HG03565 (cell line): ENCODE measurements around the gene LILRA2.
"Not testable (repeated sequence)": the region's sequence is repeated elsewhere in the genome, so short reads cannot be mapped to it uniquely, and the experiment has no call there.

ENCODE experiments used
- ATAC-seq: cut with Tn5 transposase; IDR thresholded peaks from one replicate; pipeline ENCODE4 v1.9.1; 2021; ENCODE audit warnings: mild to moderate bottlenecking, moderate library complexity; ENCODE audit not compliant: unreplicated experiment

LILRA2 gene

DNA sequence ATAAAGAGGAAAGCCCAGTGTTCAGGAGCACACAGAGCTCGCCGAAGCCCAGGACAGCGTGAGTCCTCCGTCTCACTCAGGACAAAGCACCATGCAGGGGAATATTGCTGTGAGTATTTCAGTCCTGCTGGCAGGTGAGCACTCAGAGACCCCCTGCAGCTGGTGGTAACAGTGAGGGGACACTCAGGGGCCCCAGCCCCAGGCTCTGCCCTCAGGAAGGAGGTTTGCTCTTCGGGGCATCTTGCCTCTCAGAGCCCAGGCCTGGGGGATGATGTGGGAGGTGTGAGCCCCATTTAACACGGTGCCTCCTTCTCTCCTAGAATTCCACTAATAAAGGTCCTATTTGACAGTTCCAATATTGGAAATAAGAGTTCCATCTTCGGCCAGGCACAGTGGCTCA lies 34.6 kb downstream of the LILRA2 start:
- ATAC-seq = no peak

DNA sequence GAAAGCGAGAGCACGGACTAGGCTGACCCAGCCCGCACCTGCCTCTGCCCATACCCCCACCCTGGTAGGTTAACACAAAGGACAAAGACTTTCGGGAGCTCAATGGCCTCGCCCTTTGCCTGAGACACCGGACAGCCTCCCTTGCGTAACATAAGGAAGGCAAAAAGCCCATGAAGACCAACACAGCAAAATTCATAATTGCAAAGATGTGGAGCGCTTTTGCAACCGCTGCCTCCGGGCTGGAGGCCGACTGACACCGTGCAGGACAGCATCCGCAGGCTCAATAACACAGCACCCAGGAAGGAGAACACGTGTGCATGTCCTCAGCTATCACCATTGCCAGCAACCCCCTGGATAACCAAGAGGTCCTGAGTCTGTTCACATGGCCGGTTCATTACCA lies 35.2 kb downstream of the LILRA2 start:
- no peak for ATAC-seq

DNA sequence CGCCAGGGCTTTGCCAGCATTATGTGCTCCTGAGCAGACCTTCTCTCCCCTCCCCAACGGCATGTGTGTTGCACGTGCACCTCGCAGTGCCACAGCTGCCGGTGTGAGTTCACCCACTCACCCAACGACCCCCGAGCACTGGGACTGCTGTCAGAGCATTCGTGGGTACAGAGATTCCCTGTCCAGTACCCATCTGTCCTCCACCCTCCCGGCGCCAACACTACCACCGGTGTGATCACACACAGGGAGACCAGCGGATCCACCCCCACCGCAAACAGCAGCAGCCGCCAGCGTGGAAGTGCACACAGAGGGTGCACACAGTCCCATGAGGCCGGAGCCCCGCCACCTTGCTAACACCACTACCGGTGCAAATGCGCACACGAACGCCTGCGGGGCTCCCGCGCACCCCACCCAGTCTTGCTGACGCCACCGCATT lies 35.8 kb downstream of the LILRA2 start:
- ATAC-seq = no peak

DNA sequence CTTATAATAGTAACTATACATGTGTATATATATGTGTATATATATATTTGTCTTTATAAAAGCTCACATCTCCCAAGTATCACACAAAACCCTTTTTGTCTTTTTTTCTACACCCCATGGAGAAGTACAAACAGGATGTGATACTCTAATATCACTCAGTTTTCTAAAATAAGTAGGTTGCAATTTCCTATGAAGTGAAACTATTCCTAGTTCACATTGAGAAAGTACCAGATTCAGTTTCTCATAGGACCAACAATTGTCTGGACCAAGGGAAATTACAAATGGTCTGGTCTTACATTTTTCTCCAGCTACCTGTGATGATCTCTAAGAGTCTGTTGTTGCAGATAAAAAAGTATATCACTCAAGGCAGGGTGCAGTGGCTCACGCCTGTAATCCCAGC lies 38.8 kb downstream of the LILRA2 start:
- ATAC-seq = no peak

DNA sequence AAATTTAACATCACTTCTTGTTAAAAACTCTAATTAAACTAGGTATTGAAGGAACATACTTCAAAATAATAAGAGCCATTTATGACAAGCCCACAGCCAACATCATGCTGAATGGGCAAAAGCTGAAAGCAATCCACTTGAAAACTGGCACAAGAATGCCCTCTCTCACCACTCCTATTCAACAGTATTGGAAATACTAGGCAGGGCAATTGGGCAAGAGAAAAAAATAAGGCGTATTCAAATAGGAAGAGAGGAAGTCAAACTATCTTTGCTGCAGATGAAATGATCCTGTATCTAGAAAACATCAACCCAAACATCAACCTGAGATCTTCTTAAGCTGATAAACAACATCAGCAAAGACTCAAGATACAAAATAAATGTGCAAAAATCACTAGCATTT lies 41.1 kb downstream of the LILRA2 start:
- ATAC-seq = no peak

DNA sequence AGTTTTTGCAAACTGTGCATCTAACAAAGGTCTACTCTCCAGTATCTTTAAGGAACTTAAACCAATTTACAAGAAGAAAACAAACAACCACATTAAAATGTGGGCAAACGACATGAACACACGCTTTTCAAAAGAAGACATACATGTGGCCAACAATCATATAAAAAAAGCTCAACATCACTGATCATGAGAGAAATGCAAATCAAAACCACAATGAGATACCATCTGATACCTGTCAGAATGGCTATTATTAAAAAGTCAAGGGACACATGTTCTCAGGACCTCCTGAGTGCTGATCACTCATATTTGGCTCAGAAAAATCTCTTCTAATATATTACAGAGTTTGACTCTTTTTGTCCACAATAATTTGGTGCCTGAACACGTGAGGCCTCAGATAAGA lies 42.5 kb downstream of the LILRA2 start:
- ATAC-seq = no peak

DNA sequence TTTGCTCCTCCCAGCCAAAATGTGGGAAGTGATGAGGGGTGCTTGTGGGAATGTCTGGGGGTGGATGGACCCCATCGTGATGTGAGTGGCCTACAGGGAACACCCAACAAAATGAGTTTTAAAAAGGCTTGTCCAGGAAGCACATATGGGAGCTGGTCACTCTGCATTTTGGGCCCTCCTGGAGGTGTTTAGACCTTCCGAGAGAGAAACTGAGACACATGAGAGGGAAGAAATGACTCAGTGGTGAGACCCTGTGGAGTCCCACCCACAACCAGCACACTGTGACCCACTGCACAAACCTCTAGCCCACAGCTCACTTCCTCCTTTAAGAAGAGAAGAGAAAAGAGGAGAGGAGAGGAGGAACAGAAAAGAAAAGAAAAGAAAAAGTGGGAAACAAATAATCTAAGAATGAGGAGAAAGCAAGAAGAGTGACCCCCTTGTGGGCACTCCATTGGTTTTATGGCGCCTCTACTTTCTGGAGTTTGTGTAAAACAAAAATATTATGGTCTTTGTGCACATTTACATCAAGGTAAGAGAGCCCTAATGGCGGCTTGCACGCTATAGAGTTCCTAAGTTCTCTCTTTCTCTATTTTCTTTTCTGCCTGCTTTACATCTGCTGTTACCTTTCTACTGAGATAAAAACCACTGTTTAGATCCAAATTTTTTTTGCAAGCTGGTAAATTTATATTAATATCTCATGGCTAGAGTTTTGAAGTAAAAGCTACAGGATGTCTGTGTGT lies 43.4 kb downstream of the LILRA2 start:
- ATAC-seq = peak; percentile 68

DNA sequence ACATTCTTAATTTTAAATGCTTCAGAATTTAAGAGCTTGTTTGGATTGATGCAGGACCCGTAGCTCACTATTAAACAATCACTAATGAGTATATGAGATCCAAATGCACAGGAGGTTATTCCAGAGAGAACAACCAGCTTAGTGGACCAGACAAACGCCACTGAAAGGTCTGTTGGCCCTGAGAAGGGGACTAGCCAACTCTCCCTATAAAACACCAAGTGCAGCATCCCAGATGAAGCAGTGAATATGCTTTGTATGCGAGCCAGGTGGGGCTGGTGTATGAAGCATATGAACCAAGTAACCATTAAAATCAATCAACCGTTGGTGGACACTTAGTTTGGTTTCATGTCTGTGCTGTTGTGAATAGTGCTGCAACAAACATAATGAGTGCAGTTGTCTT lies 46.9 kb downstream of the LILRA2 start:
- no peak for ATAC-seq

DNA sequence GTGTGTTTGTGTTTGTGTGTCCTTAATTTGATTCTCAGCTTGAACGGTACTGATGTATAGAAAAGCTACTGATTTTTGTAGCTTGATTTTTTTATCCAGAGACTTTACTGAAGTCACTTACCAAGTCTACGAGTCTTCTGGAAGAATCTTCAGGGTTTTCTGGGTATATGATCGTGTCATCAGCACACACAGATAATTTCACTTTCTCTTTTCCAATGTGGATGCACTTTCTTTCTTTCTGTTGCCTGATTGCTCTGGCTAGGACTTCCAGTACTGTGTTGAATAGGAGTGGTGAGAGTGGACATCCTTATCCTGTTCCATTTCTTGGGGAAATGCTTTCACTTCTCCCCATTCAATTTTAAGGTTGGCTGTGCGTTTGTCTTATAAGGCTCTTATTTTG lies 48.8 kb downstream of the LILRA2 start:
- ATAC-seq = no peak

DNA sequence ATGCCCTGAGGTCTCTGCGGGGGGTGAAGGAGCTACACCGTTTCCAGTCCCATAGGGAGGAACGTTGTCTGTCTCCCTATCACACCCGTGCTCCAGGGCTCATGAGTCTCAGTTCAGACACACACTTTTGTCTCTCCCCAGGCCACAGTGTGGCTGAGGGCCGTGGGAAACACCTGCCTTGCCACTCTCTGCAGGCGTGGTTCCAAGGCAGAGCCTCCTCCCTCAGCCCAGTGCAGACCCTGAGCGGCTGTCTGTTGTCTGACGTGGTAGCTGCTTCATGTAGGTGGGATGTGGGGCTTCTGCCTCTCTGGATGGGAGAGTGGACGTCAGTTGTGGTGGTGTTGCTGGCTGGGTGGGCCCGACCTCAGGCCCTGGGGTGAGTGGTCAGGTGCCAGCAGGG lies 50.6 kb downstream of the LILRA2 start:
- ATAC-seq = not testable (repeated sequence)

DNA sequence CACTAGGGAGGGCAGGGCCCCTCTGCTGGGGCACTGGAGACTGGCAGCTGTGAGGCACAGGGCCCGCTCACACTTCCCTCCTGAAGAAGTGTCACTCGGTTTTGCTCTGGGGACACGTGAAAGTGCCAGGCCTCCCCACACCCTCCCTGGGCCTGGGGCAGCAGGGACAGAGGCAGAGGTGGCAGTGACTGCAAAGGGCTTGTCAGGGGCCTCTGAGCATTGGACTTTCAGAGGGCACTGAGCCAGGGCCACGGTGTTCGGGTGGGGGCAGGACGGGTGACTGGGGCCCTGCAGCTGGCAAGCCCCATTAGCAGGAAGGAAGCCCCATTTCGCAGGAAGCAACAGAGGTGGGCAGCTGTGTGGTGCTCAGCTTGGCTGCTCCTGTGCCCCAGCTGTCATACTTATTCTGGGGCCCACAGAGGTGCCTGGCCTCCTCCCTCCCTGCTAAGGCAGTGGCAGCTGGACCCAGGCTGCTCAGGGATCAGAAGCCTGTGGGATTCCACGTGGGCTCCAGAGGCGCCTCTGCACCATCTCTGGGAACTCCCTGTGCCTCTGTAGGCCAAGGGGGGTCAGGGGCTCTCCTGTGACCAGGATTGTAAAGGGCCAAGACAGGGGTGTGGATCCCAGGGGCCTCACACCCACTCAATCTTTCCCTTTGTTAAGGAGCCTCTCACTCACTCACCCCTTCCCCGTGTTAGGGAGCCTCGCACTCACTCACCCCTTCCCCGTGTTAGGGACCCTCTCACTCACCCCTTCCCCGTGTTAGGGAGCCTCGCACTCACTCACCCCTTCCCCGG lies 51.5 kb downstream of the LILRA2 start:
- ATAC-seq = not testable (repeated sequence)

DNA sequence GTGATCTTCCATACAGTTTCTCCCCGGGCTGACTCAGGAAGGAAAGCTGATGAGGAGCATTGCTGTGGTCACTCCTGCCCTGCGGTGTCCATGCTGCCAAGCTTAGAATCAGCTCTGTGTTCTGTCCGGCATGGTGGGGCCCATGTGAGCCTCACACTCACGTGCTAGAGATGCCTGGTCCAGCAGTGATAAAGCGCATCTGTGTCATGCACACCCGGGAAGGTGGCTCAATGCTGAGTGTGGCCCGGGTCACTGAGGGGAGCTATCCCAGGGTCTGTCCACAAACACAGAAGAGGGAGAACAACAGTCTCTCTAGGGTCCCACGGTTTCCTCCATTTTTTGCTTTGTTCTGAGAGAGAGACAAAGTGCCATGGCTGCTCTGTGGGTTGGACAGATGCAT lies 53.2 kb downstream of the LILRA2 start:
- ATAC-seq = no peak

DNA sequence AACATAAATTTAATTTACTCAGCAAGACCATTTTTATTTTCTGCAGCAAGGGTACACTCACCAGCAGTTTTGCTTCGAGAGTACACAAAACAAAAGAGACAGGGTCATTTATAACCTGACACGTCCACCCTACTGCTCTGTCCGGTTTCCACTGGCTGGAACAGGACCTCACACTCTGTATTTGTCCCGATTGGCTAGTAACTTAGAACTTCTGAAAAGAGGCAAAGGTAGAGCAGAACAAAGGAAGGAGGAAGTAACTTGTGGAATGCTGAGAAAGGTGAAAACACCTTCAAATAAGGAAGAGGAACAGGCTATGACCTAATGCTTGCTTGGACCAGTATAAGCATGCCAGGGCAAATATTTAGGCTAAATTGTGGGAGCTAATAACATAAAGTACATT lies 54.3 kb downstream of the LILRA2 start:
- ATAC-seq = not testable (repeated sequence)

DNA sequence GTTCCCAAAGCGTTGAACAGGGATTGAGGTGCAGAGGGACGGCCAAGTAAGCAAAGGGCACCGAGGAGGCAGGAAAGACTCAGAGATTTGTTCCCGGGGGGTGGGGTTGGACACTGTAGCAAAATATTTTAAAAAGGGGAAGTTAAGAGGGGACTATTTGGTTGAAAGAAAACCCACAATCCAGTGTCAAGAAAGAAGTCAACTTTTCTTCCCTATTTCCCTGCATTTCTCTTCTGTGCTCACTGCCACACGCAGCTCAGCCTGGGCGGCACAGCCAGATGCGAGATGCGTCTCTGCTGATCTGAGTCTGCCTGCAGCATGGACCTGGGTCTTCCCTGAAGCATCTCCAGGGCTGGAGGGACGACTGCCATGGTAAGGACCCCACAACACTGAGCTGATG lies 56.7 kb downstream of the LILRA2 start, which contains the start of gene LILRB1:
Gene LILRB1, plus strand, starts transcription at position 223 of the 400 bp plus-strand sequence. CDS start 590 bp downstream, outside the sequence.
- ATAC-seq = not testable (repeated sequence)

DNA sequence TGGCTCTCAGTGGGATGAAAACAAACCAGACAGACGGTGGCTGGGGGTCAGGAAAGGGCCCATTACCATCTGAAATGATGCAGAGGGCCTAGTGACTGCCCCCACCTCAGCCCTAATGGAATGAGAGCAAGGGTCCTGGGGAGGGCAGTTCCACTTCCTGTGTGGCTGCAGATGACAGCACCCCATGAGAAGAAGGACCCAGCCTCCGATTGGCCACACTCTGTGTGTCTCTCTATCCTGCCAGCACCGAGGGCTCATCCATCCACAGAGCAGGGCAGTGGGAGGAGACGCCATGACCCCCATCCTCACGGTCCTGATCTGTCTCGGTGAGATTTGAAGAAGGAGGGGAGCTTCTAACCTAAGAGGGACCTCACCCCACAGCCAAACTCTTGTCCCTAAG lies 57.2 kb downstream of the LILRA2 start:
- ATAC-seq = no peak

DNA sequence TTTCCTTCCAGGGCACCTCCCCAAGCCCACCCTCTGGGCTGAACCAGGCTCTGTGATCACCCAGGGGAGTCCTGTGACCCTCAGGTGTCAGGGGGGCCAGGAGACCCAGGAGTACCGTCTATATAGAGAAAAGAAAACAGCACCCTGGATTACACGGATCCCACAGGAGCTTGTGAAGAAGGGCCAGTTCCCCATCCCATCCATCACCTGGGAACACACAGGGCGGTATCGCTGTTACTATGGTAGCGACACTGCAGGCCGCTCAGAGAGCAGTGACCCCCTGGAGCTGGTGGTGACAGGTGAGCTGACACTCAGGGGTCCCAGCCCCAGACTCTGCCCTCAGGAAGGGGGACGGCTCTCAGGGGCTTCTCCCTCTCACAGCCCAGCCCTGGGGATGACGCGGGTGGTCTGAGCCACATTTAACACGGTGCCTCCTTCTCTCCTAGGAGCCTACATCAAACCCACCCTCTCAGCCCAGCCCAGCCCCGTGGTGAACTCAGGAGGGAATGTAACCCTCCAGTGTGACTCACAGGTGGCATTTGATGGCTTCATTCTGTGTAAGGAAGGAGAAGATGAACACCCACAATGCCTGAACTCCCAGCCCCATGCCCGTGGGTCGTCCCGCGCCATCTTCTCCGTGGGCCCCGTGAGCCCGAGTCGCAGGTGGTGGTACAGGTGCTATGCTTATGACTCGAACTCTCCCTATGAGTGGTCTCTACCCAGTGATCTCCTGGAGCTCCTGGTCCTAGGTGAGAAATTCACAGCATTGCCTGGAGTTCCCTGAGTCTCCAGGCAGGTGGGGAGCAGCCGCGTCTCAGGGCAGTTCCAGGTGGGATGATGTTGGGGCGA lies 58.1 kb downstream of the LILRA2 start:
- ATAC-seq = not testable (repeated sequence)

DNA sequence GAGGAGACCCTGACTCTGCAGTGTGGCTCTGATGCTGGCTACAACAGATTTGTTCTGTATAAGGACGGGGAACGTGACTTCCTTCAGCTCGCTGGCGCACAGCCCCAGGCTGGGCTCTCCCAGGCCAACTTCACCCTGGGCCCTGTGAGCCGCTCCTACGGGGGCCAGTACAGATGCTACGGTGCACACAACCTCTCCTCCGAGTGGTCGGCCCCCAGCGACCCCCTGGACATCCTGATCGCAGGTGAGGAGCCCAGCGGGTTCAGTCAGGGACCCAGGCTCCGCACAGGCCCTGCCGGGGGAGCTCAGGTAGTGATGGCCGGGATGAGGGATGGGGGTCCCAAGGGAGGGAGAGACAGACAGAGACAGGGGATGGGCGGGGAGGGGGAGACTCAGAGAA lies 58.9 kb downstream of the LILRA2 start:
- ATAC-seq = not testable (repeated sequence)

DNA sequence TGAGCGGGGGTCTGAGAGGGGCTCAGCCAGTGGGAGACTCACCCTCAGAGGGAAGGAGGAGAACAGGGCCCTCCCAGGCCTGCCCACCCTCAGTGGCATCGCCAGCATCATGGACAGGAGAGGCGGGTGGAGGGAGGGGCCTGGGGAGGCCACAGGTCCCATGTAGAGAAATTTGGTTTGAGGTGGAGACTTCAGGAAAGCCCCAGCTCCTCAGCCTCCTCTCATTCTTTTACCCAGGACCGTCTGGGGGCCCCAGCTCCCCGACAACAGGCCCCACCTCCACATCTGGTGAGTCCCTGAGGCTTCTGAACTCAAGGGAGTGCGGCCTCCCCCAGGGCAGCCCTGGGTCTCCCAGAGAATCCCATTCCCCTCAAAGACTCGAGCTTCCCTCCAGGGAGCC lies 59.8 kb downstream of the LILRA2 start:
- no peak for ATAC-seq

DNA sequence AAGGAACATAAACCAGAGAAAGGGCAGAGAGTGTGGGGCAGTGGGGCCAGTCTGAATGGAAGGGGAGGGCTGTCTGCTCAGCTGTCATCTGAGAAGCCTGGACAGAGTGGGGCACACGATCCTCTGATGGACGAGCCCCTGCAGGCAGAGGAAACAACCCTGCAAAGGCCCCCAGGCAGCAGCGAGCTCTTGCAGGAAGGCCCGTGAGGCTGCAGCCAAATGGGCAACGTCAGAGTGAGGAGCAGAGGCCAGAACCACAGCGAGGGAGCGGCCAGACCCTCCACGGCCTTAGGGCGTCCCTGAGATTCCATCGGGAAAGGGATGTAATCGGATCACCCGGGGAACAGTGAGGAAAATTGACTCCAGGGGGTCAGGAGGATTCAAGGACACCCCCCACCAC lies 62.5 kb downstream of the LILRA2 start:
- ATAC-seq = not testable (repeated sequence)

DNA sequence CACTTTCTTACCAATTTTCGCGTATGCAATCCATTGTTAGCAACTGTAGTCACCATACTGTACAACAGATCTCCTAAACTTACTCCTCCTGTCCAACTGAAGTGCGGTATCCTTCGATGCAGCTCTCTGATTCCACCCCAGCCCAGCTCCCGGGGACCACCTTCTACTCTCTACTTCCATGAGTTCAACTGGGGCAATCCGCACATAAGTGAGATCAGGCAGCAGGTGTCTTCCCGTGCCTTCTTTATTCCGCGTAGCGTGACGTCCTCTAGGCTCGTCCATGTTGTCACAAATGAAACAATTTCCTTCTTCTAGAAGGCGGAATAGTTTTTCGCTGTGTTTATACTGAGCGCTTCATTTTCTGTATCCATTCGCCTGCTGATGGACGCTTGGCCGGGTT lies 65.1 kb downstream of the LILRA2 start:
- ATAC-seq = no peak
